HG03039 (cell line): ENCODE measurements around the gene CLASP1.

ENCODE experiments used
- ATAC-seq: cut with Tn5 transposase; IDR thresholded peaks from one replicate; pipeline ENCODE4 v1.9.1; 2021; ENCODE audit warnings: mild to moderate bottlenecking, moderate library complexity; ENCODE audit not compliant: unreplicated experiment

The CLASP1 gene

GRCh38 chr2:121436918-121437317 is 212.3 kb downstream of the CLASP1 start:
- no peak for ATAC-seq

- no peak for ATAC-seq
Measured at GRCh38 chr2:121435790-121436189, 213.5 kb downstream of the CLASP1 start.

GRCh38 chr2:121431214-121431613 is 218.0 kb downstream of the CLASP1 start:
- no peak for ATAC-seq

GRCh38 chr2:121429927-121430520 is 219.2 kb downstream of the CLASP1 start:
- ATAC-seq: no peak

GRCh38 chr2:121429119-121429903 is 220.0 kb downstream of the CLASP1 start:
- no peak for ATAC-seq

- ATAC-seq: no peak
Measured at GRCh38 chr2:121427187-121427689, 222.0 kb downstream of the CLASP1 start.

- no peak for ATAC-seq
Measured at GRCh38 chr2:121420486-121420885, 228.8 kb downstream of the CLASP1 start.

- ATAC-seq: no peak
Measured at GRCh38 chr2:121419081-121419699, 230.1 kb downstream of the CLASP1 start.

- ATAC-seq: no peak
Measured at GRCh38 chr2:121418494-121419058, 230.7 kb downstream of the CLASP1 start.

- ATAC-seq: no peak
Measured at GRCh38 chr2:121417826-121418225, 231.4 kb downstream of the CLASP1 start.

GRCh38 chr2:121415727-121416126 is 233.5 kb downstream of the CLASP1 start:
- ATAC-seq: no peak

- no peak for ATAC-seq
Measured at GRCh38 chr2:121412349-121412748, 236.9 kb downstream of the CLASP1 start.

- ATAC-seq: no peak
Measured at GRCh38 chr2:121409966-121410365, 239.3 kb downstream of the CLASP1 start.

- ATAC-seq: no peak
Measured at GRCh38 chr2:121409388-121409787, 239.9 kb downstream of the CLASP1 start.

- no peak for ATAC-seq
Measured at GRCh38 chr2:121408641-121409040, 240.6 kb downstream of the CLASP1 start.

- ATAC-seq: no peak
Measured at GRCh38 chr2:121405233-121405632, 244.0 kb downstream of the CLASP1 start.

GRCh38 chr2:121400201-121400600 is 249.1 kb downstream of the CLASP1 start:
- no peak for ATAC-seq

- no peak for ATAC-seq
Measured at GRCh38 chr2:121398853-121399252, 250.4 kb downstream of the CLASP1 start.

- no peak for ATAC-seq
Measured at GRCh38 chr2:121390082-121390692, 259.1 kb downstream of the CLASP1 start.

- no peak for ATAC-seq
Measured at GRCh38 chr2:121388371-121388770, 260.9 kb downstream of the CLASP1 start.
